ENCODE data around the gene AMPH. TPM values are rescaled to one million over a fixed set of nuclear protein-coding genes. Genes with fewer than 3 reads are reported as not detected.

The AMPH gene
- polyA plus RNA-seq, 1 donor (not counting 4 experiments of a cell fraction or from before 2014, with no cell fraction given), result not detected

DNA sequence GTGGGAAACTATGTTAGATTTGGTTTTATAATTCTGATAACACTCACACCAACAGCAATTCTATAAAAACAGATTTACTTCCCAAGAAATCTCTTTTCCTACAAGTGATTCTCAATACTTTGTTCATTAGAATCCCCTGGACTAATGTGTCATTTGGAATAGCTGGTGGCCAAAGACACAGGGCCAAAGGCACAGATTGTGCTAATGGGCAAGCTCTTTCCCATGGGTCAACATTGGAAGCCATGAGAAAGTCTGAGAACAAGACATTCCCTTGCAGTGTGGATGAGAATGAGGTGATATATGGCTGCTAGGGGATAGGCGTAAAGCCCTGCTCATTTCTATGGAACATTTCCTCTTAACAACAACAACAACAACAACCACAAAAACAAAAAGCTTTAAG, 153.8 kb downstream of the AMPH start:
- Histone ChIP-seq H3K36me3 (ENCODE audit: control insufficient read depth in 2 of 2, extremely low read depth in 1 of 2, insufficient read depth in 2 of 2, low read length in 2 of 2) (no peaks in the 10 kb centered on the region), H3K4me3 (ENCODE audit: control insufficient read depth in 2 of 3, extremely low read depth in 1 of 3, insufficient read depth in 2 of 3, low read depth in 1 of 3, low read length in 3 of 3) (no peak overlapping the region), H3K79me2 (ENCODE audit: control insufficient read depth, insufficient read depth, low read length) (no peaks in the 10 kb centered on the region), H2AFZ (ENCODE audit: control insufficient read depth, low read length) (no peak overlapping the region), H4K20me1 (ENCODE audit: control insufficient read depth, extremely low read depth, insufficient read depth, low read length) (no peaks in the 10 kb centered on the region), H3K27ac (ENCODE audit: control insufficient read depth, insufficient read depth, low read length) (no peak overlapping the region), H3K4me2 (ENCODE audit: control insufficient read depth, extremely low read depth, insufficient read depth, low read depth, low read length) (no peak overlapping the region), H3K9me3 (ENCODE audit: control insufficient read depth, low read depth, low read length) (no peaks in the 10 kb centered on the region), H3K9ac (ENCODE audit: control insufficient read depth, extremely low read depth, insufficient read depth, low read length) (no peak overlapping the region), H3K9me1 (ENCODE audit: control insufficient read depth, extremely low read depth, insufficient read depth, low read length) (no peaks in the 10 kb centered on the region), H3K4me1 (ENCODE audit: control insufficient read depth, extremely low read depth, insufficient read depth, low read length) (no peaks in the 10 kb centered on the region), H3K27me3 (ENCODE audit: control insufficient read depth, extremely low read depth, insufficient read depth, low read length) (no peaks in the 10 kb centered on the region)
- dilution Hi-C loops (cut with MboI; ENCODE audit: extremely low pct_ligation_motif_present, low sequenced_read_pairs), result no loop called here
- FAIRE-seq (no peak), DNase-seq (ENCODE audit: low read depth, low spot score) (no peak)
- TF ChIP-seq, protein P1, sequence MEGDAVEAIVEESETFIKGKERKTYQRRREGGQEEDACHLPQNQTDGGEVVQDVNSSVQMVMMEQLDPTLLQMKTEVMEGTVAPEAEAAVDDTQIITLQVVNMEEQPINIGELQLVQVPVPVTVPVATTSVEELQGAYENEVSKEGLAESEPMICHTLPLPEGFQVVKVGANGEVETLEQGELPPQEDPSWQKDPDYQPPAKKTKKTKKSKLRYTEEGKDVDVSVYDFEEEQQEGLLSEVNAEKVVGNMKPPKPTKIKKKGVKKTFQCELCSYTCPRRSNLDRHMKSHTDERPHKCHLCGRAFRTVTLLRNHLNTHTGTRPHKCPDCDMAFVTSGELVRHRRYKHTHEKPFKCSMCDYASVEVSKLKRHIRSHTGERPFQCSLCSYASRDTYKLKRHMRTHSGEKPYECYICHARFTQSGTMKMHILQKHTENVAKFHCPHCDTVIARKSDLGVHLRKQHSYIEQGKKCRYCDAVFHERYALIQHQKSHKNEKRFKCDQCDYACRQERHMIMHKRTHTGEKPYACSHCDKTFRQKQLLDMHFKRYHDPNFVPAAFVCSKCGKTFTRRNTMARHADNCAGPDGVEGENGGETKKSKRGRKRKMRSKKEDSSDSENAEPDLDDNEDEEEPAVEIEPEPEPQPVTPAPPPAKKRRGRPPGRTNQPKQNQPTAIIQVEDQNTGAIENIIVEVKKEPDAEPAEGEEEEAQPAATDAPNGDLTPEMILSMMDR (optimal IDR thresholded peaks at IDR 0.05 in 1 of 3, IDR thresholded peaks at IDR 0.05 in 1 of 3, conservative IDR thresholded peaks at IDR 0.05 in 1 of 3; ENCODE audit: extremely low read depth in 1 of 3, insufficient read depth in 2 of 3, low read length in 3 of 3), result no peak
- no peak for TF ChIP-seq EZH2 (IDR thresholded peaks at IDR 0.05; ENCODE audit: low read length)

- no peak overlapping the region for H3K27ac ChIP-seq (ENCODE audit: control insufficient read depth, insufficient read depth, low read length)
- H3K36me3 ChIP-seq (ENCODE audit: control insufficient read depth in 2 of 2, extremely low read depth in 1 of 2, insufficient read depth in 2 of 2, low read length in 2 of 2), result no peaks in the 10 kb centered on the region
- H3K9me3 ChIP-seq (ENCODE audit: control insufficient read depth, low read depth, low read length), result no peaks in the 10 kb centered on the region
- H3K9ac ChIP-seq (ENCODE audit: control insufficient read depth, extremely low read depth, insufficient read depth, low read length), result no peak overlapping the region
- no peaks in the 10 kb centered on the region for H3K79me2 ChIP-seq (ENCODE audit: control insufficient read depth, insufficient read depth, low read length)
- no peak overlapping the region for H2AFZ ChIP-seq (ENCODE audit: control insufficient read depth, low read length)
- no peak for FAIRE-seq
- no peak for DNase-seq (ENCODE audit: low read depth, low spot score)
- H3K27me3 ChIP-seq (ENCODE audit: control insufficient read depth, extremely low read depth, insufficient read depth, low read length), result no peaks in the 10 kb centered on the region
- no peak overlapping the region for H3K4me2 ChIP-seq (ENCODE audit: control insufficient read depth, extremely low read depth, insufficient read depth, low read depth, low read length)
- no peak overlapping the region for H3K4me3 ChIP-seq (ENCODE audit: control insufficient read depth in 2 of 3, extremely low read depth in 1 of 3, insufficient read depth in 2 of 3, low read depth in 1 of 3, low read length in 3 of 3)
- no peak for TF ChIP-seq EZH2 (IDR thresholded peaks at IDR 0.05; ENCODE audit: low read length)
- TF ChIP-seq, protein P1 (optimal IDR thresholded peaks at IDR 0.05 in 1 of 3, IDR thresholded peaks at IDR 0.05 in 1 of 3, conservative IDR thresholded peaks at IDR 0.05 in 1 of 3; ENCODE audit: extremely low read depth in 1 of 3, insufficient read depth in 2 of 3, low read length in 3 of 3), result no peak
- dilution Hi-C loops (cut with MboI; ENCODE audit: extremely low pct_ligation_motif_present, low sequenced_read_pairs), result no loop called here
- no peaks in the 10 kb centered on the region for H4K20me1 ChIP-seq (ENCODE audit: control insufficient read depth, extremely low read depth, insufficient read depth, low read length)
- no peaks in the 10 kb centered on the region for H3K4me1 ChIP-seq (ENCODE audit: control insufficient read depth, extremely low read depth, insufficient read depth, low read length)
- no peaks in the 10 kb centered on the region for H3K9me1 ChIP-seq (ENCODE audit: control insufficient read depth, extremely low read depth, insufficient read depth, low read length)
Measured at GRCh38 chr7:38476764-38477163, 154.4 kb downstream of the AMPH start.
